NCI-H2227 (cell line): Measurements from ENCODE around the gene VAV1.

Source experiments
- DNase-seq: peaks from one replicate; lab custom pipeline; 2025; ENCODE audit not compliant: unreplicated experiment; lab: John Stamatoyannopoulos, UW

Gene VAV1, protein sequence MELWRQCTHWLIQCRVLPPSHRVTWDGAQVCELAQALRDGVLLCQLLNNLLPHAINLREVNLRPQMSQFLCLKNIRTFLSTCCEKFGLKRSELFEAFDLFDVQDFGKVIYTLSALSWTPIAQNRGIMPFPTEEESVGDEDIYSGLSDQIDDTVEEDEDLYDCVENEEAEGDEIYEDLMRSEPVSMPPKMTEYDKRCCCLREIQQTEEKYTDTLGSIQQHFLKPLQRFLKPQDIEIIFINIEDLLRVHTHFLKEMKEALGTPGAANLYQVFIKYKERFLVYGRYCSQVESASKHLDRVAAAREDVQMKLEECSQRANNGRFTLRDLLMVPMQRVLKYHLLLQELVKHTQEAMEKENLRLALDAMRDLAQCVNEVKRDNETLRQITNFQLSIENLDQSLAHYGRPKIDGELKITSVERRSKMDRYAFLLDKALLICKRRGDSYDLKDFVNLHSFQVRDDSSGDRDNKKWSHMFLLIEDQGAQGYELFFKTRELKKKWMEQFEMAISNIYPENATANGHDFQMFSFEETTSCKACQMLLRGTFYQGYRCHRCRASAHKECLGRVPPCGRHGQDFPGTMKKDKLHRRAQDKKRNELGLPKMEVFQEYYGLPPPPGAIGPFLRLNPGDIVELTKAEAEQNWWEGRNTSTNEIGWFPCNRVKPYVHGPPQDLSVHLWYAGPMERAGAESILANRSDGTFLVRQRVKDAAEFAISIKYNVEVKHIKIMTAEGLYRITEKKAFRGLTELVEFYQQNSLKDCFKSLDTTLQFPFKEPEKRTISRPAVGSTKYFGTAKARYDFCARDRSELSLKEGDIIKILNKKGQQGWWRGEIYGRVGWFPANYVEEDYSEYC

DNA sequence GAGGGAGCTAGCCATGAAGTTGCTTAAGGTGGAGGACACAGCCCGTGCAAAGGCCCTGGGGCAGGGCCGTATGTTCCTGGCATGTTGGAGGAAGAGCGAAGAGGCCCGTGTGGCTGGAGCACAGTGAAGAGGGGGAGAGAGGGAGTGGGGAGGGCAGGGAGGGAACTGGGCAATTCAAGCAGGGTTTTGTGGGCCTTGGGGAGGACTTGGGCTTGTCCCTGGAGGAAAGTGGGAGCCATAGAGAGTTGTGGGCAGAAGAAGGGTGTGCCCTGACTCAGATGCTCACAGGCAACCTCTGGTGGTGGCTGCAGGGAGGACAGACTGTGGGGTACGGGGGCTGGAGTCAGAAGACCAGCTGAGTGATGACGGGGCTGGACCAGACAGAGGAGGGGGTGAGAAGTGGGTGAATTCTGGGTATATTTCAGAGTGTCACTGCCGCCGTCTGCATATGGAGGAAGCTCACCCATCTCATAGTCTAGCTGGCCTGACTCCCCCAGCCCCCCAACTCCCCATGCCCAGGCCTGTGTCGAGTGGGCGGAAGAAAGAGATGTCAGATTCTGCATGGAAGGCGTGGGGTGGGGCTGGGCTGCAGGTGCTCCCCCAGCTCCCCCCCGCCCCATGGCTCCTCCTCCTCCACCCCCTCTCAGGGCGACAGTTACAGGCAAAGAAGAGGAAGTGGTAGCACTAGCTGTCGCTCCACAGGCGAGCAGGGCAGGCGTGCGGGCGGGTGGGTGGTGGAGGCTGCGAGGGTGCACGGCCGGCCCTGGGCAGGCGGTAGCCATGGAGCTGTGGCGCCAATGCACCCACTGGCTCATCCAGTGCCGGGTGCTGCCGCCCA is at the start of gene VAV1:
Gene VAV1 (plus strand): TSS at position 681 of the 838 bp plus-strand sequence. CDS start 100 bp downstream, at position 781.
- DNase-seq: no peak

DNA sequence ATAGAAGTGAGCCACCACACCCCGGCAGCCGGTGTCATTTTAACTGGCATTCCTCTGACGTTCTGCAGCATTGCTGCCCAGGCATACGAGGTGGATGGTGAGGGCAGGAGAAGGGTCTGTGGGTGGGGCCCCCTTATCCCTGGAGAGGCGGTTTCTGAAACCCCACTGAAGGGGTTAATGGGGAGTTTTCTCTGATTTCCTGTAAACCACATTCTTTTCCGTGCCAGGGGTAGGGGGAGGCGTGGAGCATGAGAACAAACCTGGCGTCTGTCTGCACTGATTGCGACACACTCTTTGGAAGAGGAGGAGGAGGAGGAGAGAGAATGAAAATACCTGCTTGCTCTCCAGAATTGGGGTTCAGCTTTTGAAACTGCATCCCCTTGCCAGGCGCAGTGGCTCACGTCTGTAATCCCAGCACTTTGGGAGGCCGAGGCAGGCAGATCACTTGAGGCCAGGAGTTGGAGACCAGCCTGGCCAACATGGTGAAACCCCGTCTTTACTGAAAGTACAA is 49.3 kb upstream of the VAV1 start:
- no peak for DNase-seq

DNA sequence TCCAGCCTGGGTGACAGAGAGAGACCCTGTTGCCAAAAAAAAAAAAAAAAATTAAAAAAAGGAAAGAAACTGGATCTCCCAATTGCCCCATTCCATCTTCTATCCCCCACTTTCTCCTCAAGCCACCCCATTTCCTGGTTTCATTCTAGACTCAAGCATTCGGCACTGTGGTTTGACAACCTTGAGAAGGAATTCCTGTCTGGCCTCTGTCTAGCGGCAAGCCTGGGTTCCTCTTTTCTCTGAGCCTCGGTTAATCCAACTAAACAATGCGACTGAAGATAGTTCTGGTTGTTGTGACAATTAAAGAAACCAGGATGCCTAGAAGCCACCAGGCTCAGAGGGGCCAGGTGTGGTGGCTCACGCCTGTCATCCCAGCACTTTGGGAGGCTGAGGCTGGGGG is 48.8 kb upstream of the VAV1 start:
- DNase-seq: no peak

DNA sequence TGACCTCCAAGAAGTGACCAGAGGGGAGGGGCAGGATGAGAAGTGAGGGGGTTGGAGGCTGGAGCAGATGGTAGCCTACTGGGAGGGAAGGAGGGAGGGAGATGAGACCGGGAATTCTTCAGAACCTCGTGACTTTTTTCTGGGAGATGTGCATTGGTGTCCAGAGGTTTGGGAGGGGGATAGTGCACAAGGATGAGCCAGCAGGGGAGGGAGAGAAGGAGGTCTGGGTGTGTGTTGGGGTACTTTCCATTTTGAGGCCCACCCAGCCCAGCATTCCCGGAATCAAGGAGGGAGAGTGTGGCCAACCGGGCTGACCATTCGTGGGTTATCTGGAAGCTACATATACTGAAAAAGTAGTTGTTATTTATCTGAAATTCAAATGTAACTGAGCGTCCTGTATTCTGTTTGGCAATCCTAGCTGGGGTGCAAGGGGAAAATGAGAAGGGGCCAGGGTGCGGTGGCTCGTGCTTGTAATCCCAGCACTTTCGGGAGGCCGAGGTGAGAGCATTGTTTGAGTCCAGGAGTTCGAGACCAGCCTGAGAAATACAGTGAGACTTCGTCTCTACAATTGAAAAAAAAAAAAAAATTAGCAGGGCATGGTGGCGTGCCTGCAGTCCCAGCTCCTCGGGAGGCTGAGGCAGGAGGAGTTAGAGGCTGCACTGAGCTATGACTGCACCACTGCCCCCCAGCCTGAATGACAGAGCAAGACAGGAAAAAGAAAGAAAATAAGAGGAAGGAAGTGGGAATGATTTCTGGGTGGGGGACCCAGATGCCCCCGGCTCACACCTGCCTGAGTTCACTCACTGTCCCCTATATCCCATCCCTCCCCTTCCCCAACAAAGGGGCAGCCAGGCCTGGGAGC is 47.6 kb upstream of the VAV1 start:
- no peak for DNase-seq

DNA sequence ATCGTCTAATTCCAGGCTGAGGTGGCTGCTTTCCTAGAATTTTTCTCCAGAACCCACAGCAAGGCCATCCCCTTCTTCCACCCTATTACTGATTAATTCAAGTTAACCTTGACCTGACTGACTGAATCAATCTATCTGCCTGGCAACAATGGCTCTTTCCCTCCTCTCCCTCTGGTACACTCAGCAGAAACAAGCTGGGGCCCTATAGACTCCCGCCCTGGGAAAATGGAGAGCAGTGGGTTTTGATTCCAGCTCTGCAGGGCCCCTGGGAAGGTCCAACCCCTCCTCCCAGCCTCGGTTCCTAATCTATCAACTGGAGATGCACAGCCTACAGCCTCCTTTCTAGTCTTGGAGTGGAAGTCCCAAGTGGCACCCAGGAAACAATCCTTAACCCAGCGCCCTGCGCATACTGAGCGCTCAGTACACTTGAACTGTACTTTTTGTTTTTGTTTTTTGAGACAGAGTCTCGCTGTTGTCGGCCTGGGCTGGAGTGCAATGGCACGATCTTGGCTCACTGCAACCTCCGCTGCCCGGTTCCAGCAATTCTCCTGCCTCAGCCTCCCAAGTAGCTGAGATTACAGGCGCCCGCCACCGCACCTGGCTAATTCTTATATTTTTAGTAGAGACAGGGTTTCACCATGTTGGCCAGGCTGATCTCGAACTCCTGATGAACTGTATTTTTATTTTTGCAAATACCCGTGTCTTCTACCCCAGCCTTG is 46.8 kb upstream of the VAV1 start:
- DNase-seq: no peak

DNA sequence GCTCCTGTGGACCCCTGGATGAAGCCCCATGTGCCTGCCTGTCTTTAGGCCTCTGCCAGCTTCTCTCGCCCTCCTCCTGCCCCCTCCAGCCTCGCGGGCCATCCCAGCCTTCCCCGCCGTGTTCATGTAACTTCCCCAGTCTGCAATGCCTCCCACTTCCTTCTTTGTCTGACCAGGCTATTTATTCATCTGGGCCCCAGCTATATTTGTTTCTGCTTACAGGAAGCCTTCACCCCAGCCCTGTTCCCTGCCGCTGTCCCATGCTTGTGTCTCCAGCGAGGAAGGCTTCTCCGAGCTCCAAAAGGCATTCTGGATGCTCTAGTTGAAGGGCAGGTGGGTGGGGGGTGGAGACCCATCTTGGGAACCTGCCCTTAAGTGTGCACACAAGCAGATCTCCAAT is 44.2 kb upstream of the VAV1 start:
- no peak for DNase-seq

DNA sequence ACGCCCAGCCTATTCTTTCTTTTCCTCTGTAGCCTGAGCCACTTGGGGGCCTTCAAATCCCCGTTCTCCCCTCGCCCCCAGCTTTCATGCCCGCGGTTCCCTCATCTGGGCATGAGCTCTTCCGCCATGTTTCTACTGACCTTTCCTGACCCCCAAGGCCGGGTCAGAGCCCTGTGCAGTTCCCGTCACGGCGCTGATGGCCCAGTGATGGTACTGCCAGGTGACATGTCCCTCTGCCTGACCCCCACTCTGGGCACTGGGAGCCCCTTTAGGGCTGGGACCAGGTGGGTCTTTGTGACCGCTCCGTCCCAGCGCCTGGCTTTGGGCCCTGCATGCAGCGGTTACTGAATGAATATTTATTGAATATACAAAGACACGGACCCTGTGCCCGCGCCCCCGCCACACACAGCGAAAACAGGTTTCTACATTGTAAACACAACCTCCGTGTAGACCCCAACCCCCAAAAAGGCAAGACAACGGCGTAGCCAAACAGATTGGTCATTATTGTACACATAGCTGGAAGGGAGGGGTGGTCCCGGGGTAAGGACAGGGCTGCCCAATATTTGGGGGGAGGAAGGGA is 42.8 kb upstream of the VAV1 start:
- no peak for DNase-seq

DNA sequence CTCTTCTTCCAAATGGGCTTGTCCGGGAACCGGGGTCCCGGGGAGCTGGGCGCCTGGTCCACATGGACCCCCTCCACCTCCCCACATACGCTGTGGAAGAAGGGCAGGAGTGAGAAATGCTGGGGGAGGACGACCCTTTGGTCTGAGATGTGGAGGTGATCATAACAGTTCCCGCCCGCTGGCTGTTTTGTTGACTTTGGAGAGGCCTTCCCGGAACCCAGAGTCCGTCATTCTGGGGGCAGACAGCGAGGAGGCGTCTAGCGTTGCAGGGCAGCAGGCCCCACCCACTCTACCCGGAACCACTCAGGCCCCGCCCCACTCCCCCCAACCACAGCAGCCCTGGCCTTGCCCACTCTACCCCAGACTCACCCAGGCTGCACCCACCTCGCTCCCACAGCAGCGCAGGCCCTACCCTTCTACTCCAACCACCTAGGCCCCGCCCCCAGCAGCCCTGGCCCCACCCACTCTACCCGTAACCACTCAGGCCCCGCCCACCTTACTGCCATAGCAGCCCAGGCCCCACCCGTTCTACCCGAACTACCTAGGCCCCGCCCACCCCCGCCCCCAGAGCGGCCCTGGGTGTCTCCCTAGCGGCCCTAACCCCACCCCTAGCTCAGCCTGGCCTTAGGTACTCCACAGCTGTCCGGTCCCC is 42.2 kb upstream of the VAV1 start:
- DNase-seq: no peak

DNA sequence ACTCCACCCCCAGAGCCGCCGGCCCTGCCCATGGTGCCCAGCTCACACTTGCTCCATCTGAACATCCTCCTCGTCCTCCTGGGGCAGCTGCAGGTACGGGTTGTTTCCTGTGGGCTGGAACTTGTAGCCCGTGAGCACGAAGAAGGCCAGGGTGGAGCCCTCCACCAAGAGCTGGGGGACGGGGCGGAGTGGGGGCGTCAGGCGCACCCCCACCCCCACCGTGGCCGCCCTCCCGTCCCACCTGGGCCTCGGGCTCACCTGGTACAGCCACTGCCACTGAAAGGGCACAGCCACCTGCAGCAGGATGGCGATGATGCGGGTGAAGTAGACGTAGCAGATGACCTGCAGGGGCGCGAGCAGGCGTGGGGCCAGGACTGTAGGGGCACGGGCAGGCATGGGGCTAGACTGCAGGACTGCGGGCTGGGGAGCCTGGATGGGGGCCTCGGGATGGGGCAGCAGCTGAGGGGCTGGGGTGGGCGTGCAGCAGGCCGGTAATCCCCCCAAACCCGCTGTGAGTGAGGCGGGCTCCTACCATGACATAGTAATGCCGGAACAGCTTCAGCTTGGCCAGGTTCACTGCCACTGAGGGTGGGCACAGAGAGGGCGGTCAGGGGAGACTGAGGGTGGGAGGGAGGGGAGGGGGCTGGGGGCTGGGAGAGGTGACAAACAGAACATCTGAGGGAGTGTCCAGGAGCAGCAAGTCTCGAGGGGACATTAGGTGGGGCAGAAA is 41.4 kb upstream of the VAV1 start:
- no peak for DNase-seq

DNA sequence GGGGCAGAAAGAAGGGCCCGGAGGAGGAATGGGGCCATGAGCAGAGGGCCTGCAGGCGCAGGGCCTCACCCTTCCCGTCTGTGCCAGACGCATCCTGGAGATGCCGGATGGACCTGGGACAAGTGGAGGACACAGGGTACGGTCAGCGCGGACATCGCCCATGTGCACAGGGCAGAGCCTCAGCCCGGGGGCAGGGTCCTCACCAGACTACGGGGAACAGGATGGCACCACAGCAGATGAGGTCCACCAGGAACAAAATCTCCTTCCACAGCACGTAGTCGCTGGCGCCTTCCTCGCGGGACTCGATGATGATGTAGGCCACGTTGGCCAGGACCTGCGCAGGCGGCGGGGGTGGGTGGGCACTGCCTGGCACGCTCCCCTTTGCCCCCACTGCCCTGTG is 40.7 kb upstream of the VAV1 start:
- no peak for DNase-seq

DNA sequence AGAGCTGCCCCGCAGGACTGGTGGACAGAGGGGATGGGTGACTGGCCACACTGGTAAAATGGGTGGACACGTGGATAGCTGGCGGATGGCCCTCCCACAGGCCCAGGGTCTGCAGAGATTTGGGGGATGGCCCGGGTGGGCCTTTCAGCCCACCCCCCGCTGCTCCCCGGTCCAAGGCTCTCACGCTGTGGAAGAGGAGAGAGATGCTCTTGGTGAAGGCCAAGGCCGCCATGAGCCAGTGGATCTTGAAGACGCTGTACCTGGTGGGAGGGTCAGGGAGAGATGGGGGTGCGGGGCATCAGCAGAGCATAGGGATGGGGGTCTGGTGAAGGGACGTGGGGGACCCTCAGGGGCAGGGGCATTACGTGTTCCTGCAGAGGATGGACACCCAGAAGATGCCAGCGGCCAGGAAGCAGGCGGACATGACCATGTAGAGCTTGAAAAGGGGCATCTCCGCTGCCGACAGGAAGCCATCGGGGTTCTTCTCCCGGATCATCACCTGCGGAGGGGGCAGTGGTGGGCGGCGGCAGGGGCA is 39.6 kb upstream of the VAV1 start:
- DNase-seq: no peak

DNA sequence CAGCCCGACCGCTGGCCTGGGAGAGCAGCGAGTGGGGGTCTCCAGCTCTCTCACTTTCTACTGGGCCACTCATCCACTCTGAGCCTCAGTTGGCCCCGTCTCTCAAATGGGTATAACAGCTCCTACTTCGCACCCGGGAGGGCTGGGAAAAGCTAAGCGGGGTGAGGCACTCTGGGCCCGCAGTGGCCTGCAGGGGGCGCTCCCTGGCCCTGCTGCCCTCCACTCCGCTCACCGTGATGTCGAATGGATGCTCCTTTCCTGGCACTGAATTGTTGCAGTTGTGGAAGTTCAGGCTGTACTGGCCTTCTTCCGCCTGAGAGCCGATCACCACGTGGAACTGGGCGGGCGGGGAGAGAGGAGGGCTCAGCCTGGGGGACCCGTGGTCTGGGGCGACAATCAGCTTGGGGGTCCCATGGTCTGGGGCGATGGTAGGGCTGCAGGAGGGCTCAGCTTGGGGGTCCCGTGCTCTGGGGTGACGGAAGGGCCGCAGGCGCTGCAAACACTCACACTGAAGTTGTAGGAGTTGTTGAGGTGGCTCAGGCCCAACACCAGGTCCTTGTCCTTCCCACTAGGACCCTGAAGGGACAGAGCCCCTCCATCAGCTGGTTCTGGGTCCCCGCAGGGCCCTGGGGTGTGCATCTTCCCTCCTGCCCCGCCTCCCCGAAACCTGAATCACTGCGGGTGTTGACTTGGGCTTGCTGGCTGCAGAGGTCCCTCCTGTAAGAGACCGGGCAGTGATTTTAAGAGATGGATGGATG is 39.0 kb upstream of the VAV1 start:
- no peak for DNase-seq

DNA sequence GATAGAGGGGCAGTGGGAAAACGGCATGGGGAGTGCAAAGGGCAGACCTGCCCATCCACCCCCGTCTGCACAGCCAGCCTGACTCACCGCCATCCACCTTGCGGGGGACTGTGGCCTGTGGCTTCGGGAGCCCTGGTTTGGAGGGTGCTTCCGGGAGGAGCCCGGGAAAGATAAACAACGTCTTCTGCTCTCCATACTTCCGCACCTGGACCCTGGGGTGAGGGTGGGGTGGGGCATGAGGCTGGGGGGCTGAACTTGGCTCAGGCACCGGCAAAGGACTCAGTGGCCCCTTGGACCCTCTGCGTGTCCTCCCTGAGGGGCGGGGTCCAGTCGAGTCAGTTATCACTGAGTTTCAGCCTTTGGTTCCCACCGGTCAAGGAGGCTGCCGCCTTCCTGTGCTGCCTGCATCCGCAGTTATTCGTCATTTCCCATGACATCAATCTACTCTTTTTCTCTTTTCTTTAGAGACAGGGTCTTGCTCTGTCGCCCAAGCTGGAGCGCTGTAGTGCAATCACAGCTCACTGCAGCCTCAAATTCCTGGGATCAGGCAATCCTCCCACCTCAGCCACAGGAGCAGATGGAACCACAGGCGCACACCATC is 38.3 kb upstream of the VAV1 start:
- no peak for DNase-seq

DNA sequence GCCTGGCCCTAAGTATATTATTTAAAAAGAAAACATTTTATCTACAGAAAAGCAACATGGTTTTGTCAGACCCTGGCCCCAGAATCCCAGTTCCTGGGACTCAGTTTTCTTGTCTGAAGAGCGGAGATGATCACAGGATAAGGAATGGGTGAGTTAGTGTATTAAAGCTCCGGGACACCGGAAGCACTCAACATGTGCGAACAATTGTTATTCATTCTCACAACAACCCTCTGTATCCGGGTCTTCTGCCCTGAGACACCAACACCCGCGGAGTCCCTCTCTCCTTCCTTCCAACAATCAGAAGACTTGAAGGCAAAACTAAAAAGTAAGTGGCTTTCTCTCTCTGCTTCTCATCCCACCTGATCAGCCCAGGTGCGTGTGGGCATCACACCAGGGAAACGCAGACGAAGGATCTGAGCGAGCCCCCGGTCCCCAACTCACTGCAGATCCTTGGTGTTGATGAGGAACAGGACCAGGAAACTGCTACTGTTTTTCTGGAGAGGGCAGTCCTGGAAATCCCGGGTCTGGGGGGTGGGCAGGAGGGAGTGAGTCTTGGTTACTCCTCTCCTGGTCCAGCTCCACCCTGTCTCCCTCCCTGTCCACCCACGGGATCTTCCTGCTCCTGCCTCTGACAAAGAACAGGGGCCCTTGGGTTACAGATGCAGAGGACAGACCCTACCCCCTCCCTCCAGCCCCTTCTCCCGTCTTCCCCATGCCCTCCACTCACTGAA is 37.2 kb upstream of the VAV1 start:
- DNase-seq: no peak

DNA sequence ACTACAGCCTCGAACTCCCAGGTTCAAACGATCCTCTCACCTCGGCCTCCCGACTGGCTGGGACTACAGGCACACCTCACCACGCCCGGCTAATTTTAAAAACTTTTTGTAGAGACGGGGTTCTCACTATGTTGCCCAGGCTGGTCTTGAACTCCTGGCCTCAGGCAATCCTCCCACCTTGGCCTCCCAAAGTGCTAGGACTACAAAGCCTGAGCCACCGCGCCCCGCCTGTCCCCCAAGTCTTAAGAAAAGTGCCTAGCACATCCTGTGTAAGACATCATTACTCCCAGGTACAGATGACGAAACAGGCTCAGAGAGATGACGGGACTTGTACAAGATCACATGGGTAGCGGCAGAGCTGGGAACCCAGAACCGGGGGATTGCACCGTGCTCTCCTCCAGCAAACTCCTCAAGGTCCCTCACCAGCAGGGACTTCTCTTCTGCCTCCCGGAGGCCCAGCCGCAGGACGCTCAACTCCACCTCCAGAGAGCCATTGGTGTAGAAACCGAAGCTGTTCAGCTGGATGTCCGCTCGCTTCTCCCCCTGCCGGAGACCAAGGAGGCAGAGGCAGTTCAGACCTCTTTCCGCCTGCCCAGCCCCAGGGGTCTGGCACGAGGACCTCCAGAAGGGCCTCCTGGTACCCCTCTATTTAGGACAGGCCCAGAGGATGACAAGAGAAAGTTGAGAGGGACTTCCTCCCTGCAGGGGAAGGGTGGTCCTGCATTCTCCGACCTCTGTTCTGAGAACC is 36.2 kb upstream of the VAV1 start:
- peak; percentile 75 for DNase-seq
